Glutamatergic neuron (in vitro differentiated cells): Measurements from ENCODE around the gene MYO5B. TPM values are rescaled to one million over a fixed set of nuclear protein-coding genes. Genes with fewer than 3 reads are reported as not detected.

Experiments
- DNase-seq: peaks from one replicate; pipeline ENCODE4 v3.0.0; 2022
- H3K27ac Mint-ChIP-seq: one replicate; pipeline ENCODE4 v1.8.0; 2020; ENCODE audit warnings: mild to moderate bottlenecking, mixed read lengths, inconsistent platforms; ENCODE audit not compliant: unreplicated experiment
- H3K27me3 Mint-ChIP-seq: one replicate; pipeline ENCODE4 v1.8.0; 2020; ENCODE audit warnings: mild to moderate bottlenecking, moderate library complexity, mixed read lengths, inconsistent platforms; ENCODE audit not compliant: unreplicated experiment
- H3K36me3 Mint-ChIP-seq: one replicate; pipeline ENCODE4 v1.8.0; 2020; ENCODE audit warnings: mild to moderate bottlenecking, mixed read lengths, inconsistent platforms; ENCODE audit not compliant: unreplicated experiment
- H3K4me1 Mint-ChIP-seq: one replicate; pipeline ENCODE4 v1.8.0; 2020; ENCODE audit warnings: mild to moderate bottlenecking, low read depth, mixed read lengths, inconsistent platforms; ENCODE audit not compliant: unreplicated experiment
- H3K4me3 Mint-ChIP-seq: one replicate; pipeline ENCODE4 v1.8.0; 2020; ENCODE audit warnings: mild to moderate bottlenecking, mixed read lengths, inconsistent platforms; ENCODE audit not compliant: unreplicated experiment
- H3K9me3 Mint-ChIP-seq: one replicate; pipeline ENCODE4 v1.8.0; 2020; ENCODE audit warnings: mild to moderate bottlenecking, moderate library complexity, mixed read lengths, inconsistent platforms; ENCODE audit not compliant: unreplicated experiment
- CTCF ChIP-seq: fragments of 200-600 bp; sonication (generic); IDR thresholded peaks from one replicate; pipeline ENCODE4 v1.5.0; 2021; ENCODE audit not compliant: partially characterized antibody, unreplicated experiment
- total RNA-seq: library from RNA; stranded (reverse); fragmentation: NEBNext Ultra II Directional; extraction: Animal tissue kit (Norgen Biotek cat#: 25700); gene quantifications from one replicate; pipeline ENCODE4 v1.2.1, GENCODE V29; 2021; ENCODE audit not compliant: unreplicated experiment

Gene MYO5B
- total RNA-seq, 1 donor from 2014 or later: 2.7 TPM

- no peak for DNase-seq
- TF ChIP-seq CTCF: no peak
- Mint-ChIP-seq H3K4me1 (no peaks in the 10 kb centered on the region), H3K27me3 (peaks cover 1% of the 10 kb centered on the region), H3K27ac (no peak overlapping the region), H3K4me3 (no peak overlapping the region), H3K36me3 (no peaks in the 10 kb centered on the region), H3K9me3 (no peaks in the 10 kb centered on the region)
These were observed 81.2 kb downstream of the MYO5B start for GRCh38 chr18:50113726-50114125.

- no peaks in the 10 kb centered on the region for H3K9me3 Mint-ChIP-seq
- no peaks in the 10 kb centered on the region for H3K36me3 Mint-ChIP-seq
- no peaks in the 10 kb centered on the region for H3K27me3 Mint-ChIP-seq
- no peak overlapping the region for H3K27ac Mint-ChIP-seq
- H3K4me1 Mint-ChIP-seq: no peaks in the 10 kb centered on the region
- H3K4me3 Mint-ChIP-seq: no peak overlapping the region
- DNase-seq: no peak
- no peak for TF ChIP-seq CTCF
These were observed 83.5 kb downstream of the MYO5B start for GRCh38 chr18:50111398-50111797.

- Mint-ChIP-seq H3K4me3 (no peak overlapping the region), H3K27me3 (no peaks in the 10 kb centered on the region), H3K4me1 (no peaks in the 10 kb centered on the region), H3K36me3 (no peaks in the 10 kb centered on the region), H3K9me3 (no peaks in the 10 kb centered on the region), H3K27ac (no peak overlapping the region)
- DNase-seq: no peak
- no peak for TF ChIP-seq CTCF
These were observed 87.4 kb downstream of the MYO5B start for GRCh38 chr18:50107468-50107977.

GRCh38 chr18:50105027-50105426 is 89.9 kb downstream of the MYO5B start:
- TF ChIP-seq CTCF: no peak
- Mint-ChIP-seq H3K27ac (no peak overlapping the region), H3K36me3 (no peaks in the 10 kb centered on the region), H3K9me3 (no peaks in the 10 kb centered on the region), H3K4me3 (no peak overlapping the region), H3K4me1 (no peaks in the 10 kb centered on the region), H3K27me3 (no peaks in the 10 kb centered on the region)
- DNase-seq: no peak

- H3K36me3 Mint-ChIP-seq: no peaks in the 10 kb centered on the region
These were observed 90.5 kb downstream of the MYO5B start for GRCh38 chr18:50104421-50104820.

More at GRCh38 chr18:50104421-50104820, 90.5 kb downstream of the MYO5B start:
- no peaks in the 10 kb centered on the region for H3K9me3 Mint-ChIP-seq
- no peaks in the 10 kb centered on the region for H3K27me3 Mint-ChIP-seq
- H3K4me1 Mint-ChIP-seq: no peaks in the 10 kb centered on the region
- no peak overlapping the region for H3K27ac Mint-ChIP-seq
- no peak for TF ChIP-seq CTCF
- no peak overlapping the region for H3K4me3 Mint-ChIP-seq
- DNase-seq: no peak
